HG03066 (cell line): ENCODE data around the gene PEX26.
"Not testable (repeated sequence)": the region's sequence is repeated elsewhere in the genome, so short reads cannot be mapped to it uniquely, and the experiment has no call there.

Experiments
- ATAC-seq: cut with Tn5 transposase; IDR thresholded peaks from one replicate; pipeline ENCODE4 v1.9.1; 2021; ENCODE audit warnings: low read depth; ENCODE audit not compliant: unreplicated experiment

The PEX26 gene

DNA sequence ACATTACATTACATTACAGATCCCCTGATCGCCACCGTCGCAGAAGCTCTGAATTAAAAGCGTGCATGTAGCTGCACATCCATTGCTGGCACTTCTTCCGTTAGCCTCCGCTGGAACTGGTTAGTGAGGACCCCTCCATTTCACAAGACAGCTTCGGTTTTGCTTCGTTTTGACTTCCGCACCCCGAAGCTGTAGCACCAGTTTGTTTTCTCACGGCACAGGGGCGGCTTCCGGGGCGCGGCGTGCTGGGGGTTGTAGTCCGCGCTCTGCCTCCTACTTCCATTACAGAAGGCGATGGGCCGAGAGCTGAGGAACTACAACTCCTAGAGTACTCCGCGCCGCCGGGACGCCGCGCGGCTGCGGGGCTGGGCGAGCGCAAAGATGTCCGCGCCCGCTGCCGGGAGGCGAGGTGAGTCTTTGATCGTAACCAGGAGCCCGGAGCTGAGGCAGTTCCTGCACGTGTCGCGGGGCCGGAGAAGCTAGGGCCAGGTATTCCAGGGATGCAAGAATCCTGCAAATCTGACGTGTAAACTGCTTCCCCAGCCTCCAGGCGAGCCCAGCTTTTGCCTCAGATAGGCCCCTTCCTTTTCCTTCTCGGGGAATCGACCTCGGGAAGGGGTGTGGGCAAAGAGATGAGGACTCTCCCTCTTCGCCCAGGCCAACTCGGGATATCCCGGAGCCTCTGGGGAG, at the start of gene PEX26:
Gene PEX26 (plus strand): TSS at position 352 of the 690 bp plus-strand sequence. CDS start 387 bp downstream, outside the sequence.
- peak; percentile 87 for ATAC-seq

DNA sequence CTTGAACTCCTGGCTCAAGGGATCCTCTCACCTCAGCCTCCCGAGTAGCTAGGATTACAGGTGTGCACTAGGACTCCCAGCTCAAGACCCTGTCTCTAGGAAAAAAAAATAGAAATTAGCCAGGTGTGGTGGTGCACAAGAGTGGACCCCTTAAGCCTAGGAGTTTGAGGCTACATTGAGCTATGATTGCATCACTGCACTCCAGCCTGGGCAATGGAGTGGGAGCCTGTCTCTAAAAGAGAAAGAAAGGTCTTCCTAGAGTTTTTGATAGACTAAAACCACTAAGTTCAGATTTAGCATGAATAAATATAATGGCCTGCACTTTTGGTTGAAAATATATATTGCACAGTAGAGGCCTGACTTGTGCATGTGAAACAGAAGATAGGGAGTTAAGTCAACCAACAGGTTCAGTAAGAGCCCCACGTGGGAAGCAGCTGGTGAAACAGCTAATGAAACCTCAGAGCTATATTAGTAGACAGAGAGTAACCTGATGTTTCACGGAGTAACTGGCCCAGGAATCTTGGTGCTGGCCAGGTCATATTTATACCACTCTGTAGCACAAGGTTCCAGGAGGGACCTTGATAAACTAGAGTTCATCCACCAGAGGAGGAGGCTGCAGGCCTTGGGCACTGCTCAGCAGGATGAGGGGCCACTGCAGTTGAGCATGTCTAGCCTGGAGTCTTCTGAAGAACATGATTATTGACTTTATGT, 48.8 kb upstream of the PEX26 start:
- ATAC-seq = no peak

DNA sequence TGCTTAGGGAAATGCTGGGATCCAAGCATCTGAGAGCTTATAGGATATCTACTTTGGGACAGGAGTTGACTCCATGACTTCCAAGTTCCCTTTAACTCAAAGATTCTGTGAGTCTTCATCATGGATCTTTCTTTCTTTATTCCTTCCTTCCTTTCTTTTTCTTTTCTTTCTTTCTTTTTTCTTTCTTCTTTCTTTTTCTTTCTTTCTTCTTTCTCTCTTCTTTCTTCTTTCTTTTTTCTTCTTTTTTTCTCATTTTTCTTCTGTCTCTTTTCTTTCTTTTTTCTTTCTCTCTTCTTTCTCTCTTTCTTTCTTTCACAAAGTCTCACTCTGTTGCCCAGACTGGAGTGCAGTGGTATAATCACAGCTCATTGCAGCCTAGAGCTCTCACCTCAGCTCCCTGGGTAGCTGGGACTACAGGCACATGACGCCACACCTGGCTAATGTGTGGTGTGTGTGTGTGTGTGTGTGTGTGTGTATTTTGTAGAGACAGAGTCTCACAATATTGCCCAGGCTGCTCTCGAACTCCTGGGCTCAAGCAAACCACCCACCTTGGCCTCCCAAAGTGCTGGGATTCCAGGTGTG, 48.0 kb upstream of the PEX26 start:
- ATAC-seq = no peak

DNA sequence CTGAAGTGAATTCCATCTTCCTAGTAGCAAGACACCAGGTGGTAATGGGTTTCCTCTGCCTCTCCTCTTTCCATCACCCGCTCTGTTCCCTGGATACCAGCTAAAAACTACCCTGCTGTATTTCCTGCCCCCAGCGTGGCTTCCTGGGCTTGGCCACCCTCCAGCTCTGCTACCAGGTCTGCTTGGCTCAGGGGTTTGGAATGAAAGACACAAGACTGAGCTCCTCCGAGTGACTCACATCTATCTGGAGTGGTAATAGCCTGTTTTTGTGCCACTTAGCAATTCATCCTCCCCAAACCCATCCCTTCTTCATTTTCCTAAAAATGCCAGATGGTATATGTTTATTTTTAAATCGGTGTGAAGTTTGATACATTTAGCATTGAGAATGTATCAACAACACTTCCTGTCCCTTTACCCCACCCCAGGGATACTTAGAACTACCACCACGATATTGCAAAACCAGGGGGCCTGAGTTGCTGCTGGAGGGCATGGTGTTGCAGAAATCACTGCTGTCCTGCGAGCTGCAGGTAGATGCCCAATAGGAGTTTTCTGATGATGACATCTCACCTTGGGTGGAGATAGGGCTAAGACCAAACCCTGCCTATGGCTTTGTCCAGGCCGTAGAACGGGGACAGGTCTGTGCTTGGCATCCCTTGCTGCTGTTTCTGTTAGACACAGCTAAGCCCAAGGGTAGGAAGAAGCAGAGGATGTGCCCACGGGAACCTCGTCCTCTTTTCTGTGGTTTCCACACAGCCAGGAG, 45.9 kb upstream of the PEX26 start:
- ATAC-seq = no peak

DNA sequence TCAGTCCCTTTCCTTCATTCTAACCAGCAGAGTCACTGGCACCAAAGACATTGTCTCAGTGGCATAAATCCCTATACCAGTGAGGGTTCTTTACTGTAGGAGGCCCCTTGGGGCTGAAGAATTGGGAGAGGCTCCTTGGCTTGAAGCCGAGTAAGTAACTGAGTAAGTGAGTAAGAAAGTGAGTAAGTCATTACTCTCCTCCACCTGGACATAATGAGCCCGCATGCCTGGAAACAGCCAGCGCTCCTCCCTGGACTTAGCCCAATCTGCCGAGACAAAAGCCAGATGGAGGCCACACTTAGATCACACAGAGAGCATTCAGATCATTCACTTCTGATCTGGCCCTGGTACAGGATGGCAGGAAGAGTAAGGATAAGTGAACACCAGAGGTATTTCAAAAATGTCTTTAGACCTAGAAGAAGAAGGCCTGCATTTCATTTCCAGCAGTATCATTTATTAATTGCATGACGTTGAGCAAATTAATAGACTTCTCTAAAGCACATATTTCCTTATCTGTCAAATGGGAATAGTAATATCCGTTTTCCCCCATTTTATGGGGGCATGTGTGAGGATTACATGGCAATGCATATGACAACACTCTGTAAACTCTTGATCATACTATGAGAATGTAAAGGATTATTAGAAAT, 45.2 kb upstream of the PEX26 start:
- no peak for ATAC-seq

DNA sequence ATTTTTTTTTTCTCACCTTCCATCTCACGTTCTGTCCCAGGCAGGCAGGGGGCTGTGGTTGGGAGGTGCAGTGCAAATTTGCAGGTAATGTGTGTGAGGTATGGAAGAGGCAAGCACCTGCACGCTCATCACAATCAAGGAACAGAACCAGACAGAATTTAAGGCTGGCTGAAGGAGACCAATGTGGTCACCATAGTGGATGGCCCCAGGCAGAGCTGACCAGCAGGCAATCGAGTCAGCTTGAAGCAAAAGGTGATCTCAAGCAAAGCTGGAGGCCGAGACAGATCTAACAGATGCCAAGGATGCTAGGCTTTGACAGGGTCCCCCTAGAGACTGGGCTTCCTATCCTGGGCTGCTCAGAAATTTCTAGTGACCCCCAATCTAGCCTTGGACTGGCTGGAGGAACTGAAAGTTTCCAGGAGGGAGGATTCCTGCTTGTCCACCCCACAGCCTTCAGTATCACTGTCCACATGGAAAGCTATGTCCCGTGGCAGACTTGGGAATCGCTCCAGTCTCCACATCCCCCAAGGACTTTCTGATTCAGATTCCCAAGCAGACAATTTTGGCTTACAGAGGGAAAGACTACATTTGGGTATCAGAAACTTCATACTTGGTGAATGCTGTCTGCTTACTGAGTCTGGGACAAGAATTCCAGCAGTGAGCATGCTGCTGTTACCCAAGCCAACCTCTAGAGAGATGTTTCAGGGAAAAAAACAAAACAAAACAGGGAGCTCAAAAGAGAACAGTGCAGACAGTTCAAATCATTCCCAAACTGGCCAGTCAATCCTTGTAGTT, 44.4 kb upstream of the PEX26 start:
- ATAC-seq = no peak

DNA sequence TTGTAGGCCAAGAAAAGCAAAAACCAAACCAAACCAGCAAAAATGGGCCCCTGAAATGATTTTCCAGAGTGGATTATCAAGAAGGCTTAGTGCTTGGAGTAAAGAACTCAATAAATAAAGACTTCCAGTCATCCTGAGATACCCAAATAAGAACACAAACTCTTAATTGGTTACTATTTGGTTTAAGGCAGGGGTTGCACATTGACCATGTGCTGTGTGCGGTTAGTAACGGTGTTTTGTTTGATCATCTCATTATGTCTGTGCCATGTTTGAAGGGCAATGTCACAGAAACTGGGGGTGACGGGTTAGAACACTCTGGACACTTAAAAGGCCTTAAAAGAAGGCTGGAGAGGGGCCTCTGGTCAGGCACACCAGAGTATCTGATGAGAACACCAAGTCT, 43.7 kb upstream of the PEX26 start:
- ATAC-seq = no peak

DNA sequence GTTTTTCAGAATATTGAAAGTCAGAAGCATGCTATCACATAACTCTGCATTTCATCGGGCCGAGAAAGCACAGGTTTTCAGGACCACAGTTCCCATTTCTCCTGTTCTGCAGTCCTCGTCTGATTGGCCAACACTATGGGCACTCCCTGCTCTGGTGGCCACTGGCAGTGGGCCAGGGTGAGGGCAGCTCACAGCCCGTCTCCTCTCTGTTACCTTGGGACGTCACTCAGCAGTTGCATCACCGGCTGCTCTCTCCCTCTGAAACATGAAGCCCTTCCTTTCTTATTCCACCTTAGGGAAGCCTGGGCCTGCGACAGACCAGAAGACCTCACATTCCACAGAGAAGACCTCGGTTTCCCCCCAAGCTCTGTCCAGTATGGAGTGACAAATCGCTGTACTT, 42.0 kb upstream of the PEX26 start:
- no peak for ATAC-seq

DNA sequence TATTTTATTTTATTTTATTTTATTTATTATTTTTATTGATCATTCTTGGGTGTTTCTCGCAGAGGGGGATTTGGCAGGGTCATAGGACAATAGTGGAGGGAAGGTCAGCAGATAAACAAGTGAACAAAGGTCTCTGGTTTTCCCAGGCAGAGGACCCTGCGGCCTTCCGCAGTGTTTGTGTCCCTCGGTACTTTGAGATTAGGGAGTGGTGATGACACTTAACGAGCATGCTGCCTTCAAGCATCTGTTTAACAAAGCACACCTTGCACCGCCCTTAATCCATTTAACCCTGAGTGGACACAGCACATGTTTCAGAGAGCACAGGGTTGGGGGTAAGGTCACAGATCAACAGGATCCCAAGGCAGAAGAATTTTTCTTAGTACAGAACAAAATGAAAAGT, 36.9 kb upstream of the PEX26 start:
- not testable (repeated sequence) for ATAC-seq

DNA sequence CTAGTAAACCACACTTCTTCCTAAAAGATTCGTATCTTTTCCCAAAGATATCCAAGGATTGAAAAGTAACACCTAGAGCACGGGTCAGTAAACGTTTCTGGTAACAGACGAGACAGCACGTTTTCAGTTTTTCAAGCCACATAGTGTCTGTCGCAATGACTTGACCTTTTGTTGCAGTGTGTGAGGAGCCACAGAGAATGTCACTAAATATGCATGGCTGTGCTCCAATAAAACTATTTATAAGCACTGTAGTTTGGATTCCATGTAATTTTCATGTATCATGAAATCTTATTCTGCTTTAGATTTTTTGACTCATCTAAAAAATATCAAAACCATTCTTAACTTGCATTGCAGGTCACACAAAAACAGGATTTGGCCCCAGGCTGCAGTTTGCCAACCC, 35.1 kb upstream of the PEX26 start:
- no peak for ATAC-seq

DNA sequence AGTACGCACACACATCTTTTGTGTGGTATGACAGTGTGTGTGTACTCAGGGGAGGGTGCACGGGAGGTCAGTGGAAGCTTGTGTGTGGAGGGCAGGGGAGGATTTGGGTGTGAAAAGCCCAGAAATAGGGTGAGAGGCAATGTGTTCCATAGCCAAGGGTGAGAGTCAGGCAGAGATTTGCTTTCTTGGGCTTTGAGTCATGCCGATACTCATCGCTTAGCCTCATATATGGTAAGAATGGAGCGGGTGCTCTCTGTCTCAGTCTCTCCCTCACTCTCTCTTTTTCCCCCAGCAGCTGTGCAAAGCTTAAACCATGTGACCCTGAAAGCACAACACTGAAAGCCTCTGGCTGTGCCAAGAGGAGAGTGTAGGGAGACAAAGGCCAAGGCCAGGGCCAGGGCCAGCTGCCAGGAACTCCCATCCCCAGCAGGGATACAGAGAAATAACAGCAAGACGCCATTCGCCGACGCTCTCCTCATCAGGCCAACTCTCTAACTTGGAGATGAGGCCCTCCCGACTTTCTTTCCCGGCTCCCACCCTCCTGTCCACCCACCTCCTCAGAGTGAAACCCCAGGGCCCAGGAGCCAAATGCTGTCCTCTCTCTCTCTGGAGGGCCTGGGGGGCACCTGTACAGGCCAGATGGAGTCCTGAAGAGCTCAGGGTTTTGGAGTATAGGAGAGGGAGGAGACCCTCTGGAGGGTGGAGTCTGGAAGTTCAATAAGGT, 33.1 kb upstream of the PEX26 start:
- ATAC-seq = no peak

DNA sequence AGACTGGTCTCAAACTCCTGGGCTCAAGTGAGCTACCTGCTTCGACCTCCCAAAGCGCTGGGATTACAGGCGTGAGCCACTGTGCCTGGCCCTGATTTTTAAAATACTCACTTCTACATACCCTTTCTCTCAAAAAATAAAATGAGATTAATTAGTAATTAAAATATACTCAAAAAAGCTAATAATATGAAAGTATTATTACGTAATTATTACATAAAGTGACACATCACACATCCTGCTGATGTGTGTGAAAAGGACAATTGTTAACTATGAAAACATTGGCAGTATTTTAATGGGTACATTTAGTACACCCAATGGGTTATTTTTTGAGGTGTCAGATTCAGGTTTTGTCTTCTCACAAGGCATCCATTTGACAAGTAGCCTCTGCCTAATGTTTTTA, 32.0 kb upstream of the PEX26 start:
- ATAC-seq = no peak

DNA sequence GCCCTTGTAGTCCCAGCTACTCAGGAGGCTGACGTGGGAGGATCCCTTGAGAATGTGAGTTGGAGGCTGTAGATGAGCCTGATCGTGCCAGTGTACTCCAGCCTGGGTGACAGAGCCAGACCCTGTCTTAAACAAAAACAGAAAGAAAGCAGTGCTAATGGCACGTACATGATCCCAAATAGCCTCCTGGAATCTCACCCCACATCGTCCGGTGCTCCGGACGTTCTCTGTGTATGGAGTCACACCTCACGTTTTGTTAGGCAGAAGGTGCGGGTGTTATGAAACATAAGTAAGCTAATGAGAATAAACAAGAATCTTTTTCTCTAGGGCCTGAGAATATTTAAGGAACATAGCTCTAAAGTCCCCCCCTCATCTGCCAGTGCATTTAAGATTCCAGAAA, 29.7 kb upstream of the PEX26 start:
- no peak for ATAC-seq

DNA sequence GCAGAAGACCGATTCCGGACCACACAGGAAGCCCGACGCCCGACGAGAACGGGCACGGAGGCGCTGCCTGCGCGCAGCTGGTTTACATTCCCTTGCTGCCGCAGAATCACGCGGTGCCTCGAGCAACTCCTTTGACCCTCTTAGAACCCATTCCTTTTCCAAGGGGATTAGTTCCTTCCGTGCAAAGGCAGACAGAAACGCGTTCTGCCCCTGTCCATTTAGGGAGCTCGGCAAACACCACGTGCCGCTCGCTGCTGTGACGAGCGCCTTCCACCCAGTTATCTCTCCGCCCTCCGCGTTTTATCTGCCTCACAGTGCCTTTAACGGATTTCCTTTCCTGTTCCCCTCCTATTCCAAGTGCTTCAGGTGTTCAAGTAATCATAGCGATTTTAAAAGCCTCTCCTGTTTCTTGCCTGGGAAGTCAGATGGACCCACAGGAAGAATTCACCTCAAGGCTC, 29.3 kb upstream of the PEX26 start:
- no peak for ATAC-seq

DNA sequence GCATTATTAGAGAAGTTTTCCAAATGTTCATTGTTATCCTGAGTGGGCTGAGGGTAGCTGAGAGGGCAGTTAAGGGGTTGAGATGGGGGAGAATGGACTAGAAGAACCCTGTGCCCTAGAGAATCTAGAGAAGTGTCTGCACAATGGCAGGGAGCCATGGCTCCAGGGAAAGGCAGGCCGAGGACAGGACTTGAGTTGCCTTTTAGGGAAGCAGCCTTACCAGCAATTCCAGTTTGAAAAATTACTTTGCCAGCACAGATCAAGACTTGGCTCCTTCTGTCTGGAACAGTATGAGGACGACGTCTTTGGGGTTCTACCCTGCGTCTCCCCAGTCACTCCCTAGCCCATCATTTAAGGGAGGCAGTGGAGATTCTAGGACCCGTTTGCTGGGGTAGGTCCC, 27.7 kb upstream of the PEX26 start:
- ATAC-seq = no peak

DNA sequence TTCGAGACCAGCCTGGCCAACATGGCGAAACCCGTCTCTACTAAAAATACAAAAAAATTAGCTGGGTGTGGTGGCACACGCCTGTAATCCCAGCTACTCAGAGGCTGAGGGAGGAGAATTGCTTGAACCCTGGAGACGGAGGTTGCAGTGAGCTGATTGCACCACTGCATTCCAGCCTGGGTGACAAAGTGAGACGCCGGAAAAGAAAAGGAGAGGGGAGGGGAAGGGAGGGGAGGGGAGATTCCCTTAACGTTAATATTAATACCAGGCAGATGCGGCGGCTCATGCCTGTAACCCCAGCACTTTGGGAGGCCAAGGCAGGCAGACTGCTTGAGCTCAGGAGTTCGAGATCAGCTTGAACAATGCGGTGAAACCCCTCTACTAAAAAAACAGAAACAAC, 26.7 kb upstream of the PEX26 start:
- ATAC-seq = not testable (repeated sequence)

DNA sequence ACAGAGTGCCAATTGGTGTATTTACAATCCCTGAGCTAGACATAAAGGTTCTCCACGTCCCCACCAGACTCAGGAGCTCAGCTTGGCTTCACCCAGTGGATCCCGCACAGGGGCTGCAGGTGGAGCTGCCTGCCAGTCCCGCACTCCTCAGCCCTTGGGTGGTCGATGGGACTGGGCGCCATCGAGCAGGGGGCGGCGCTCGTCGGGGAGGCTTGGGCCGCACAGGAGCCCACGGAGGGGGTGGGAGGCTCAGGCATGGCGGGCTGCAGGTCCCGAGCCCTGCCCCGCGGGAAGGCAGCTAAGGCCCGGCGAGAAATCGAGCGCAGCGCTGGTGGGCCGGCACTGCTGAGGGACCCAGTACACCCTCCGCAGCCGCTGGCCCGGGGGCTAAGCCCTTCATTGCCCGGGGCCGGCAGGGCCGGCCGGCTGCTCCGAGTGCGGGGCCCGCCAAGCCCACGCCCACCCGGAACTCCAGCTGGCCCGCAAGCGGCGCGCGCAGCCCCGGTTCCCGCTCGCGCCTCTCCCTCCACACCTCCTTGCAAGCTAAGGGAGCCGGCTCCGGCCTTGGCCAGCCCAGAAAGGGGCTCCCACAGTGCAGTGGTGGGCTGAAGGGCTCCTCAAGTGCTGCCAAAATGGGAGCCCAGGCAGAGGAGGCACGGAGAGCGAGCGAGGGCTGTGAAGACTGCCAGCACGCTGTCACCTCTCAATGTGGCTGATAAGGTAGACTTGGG, 24.4 kb upstream of the PEX26 start:
- ATAC-seq = not testable (repeated sequence)

DNA sequence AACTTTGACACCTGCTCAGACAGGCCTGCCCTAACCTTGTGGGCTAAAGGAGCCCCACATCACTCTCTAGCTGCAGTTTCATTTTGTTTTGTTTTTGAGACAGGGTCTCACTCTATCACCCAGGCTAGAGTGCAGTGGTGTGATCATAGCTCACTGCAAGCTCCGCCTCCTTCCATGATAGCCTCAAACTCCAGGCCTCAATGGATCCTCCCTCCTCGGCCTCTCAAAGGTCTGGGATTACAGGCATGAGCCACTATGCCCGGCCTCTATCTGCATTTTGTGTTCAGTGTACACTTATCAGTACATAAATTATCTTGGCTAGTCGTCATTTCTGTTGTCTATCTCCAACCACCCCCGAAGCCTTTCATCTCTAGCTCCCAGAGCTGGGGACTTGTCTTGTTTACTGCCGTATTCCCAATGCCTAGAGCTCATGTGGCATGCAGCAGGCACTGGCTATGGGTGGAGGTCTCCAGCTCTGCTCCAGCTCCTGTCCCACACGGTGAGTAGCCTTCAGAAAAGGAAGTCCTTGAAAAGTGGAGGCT, 22.1 kb upstream of the PEX26 start:
- no peak for ATAC-seq
